D721Med (cell line): Measurements from ENCODE around the gene EFCC1.

Source experiments
- DNase-seq: peaks from one replicate; pipeline ENCODE4 v3.0.0; 2011; ENCODE audit warnings: low spot score; ENCODE audit not compliant: insufficient read length
- FAIRE-seq: peaks from 2 replicates; lab custom pipeline; 2011; peaks lifted over from hg19 to GRCh38; lab: Jason Lieb, UNC
- TF ChIP-seq, protein P1 (sequence below): IDR thresholded peaks from 2 replicates; pipeline ENCODE4 v1.5.1; 2012; ENCODE audit warnings: mild to moderate bottlenecking, control low read depth; ENCODE audit not compliant: insufficient read depth; ENCODE audit errors: missing control alignments

The EFCC1 gene

DNA sequence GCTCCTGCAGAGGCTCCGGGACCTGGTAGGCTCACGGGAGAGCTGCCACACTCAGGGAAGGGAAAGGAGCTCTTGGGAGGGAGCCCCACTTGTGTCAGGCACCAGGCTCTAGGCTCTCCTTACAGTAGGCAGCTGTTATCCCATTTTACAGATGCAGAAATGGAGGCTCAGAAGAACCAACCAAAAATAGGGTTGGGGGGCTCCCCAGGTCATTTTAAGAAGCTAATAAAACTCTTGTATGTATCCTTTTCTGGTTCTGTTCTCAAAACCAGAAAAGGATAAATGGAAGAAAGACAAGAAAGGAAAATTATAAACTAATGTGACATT lies 36.0 kb downstream of the EFCC1 start:
- FAIRE-seq (no peak), DNase-seq (no peak)
- TF ChIP-seq, protein P1, sequence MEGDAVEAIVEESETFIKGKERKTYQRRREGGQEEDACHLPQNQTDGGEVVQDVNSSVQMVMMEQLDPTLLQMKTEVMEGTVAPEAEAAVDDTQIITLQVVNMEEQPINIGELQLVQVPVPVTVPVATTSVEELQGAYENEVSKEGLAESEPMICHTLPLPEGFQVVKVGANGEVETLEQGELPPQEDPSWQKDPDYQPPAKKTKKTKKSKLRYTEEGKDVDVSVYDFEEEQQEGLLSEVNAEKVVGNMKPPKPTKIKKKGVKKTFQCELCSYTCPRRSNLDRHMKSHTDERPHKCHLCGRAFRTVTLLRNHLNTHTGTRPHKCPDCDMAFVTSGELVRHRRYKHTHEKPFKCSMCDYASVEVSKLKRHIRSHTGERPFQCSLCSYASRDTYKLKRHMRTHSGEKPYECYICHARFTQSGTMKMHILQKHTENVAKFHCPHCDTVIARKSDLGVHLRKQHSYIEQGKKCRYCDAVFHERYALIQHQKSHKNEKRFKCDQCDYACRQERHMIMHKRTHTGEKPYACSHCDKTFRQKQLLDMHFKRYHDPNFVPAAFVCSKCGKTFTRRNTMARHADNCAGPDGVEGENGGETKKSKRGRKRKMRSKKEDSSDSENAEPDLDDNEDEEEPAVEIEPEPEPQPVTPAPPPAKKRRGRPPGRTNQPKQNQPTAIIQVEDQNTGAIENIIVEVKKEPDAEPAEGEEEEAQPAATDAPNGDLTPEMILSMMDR, result no peak

DNA sequence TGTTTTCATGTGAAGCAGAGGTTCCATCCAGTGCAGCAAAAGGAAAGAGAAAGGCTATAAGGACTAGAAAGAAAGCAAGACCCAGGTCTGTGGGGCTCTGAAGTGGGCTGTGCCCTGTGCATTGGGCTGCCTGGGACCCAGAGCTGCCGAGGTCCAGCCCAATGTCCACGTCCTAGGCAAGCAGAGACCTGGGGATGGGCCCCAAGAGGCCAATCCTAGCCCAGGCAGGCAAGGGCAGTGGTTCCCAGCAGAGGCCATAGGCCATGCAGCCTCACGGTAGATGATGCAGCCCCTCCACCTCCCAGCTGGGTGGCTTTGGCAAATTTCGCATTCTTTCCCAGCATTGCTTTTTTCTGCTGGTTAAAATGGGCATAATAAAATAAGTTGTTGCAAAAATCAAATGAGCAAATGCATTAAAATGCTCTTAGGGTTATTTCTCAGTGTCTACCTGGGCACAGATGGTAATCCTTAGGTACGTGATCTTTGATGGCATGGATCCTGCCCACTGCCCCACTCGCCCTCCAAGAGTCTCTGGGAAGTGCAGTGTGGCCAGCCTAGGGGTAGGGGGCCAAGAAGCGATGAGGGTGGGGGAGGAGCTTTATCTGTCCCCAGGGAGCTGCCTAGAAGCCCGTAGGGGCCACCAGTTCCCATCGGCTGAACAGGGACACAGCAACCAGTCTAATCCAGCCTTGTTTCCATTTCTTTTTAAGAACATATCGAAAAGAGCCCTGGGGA lies 37.2 kb downstream of the EFCC1 start:
- no peak for DNase-seq
- TF ChIP-seq, protein P1, result no peak
- FAIRE-seq, result no peak

DNA sequence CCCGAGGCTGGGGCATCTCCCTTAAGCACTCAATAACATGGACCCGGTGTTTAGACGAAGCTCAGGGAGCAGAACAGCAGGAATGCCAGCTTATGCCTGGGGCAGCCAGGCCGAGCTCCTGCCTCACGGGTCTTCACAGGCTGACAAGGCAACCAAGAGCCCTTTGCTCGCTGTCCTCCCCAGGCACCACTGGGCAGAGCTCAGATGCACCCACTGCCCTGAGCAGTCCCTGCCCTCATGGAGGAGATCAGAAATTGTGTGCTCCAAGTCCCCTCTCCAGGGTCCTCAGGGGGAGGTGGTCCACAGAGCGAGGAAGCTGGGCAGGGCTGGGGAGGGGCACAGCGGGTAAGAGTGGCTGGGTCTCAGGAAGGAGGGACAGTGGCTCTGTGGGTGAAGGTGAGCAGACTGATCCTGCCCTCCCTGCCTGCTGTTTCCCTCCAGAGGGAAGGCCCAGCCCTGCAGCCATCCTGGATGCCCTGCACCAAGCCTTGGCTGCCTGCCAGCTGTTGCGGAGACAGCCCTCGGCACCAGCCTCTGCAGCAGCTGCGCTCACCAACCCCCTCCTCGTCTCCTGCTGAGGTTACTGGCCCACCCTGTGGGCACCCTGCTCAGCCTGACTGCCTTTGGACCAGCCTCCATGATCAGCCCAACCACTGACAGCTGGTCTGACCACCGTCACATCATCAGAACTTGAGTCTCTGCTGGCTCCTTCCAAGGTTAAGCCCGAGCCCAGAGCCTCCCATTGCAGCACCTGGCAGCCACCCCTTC lies 38.4 kb downstream of the EFCC1 start:
- FAIRE-seq (no peak), DNase-seq (no peak)
- TF ChIP-seq, protein P1, result no peak

DNA sequence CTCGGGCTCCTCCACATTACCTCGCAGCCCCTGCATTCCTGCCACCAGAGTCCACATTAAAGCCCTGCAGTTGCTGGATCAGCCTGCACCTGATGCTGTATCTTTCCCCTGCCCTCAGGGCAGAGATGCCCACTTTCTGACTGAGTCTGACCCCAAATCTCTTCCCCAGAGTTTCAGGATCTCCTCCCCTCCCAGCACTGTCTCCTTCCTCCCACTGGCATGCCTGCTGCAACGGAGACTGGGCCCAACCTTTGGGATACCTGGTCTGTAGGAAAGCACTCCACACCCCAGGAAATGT lies 38.9 kb downstream of the EFCC1 start:
- DNase-seq (no peak), FAIRE-seq (no peak)
- TF ChIP-seq, protein P1, result no peak

DNA sequence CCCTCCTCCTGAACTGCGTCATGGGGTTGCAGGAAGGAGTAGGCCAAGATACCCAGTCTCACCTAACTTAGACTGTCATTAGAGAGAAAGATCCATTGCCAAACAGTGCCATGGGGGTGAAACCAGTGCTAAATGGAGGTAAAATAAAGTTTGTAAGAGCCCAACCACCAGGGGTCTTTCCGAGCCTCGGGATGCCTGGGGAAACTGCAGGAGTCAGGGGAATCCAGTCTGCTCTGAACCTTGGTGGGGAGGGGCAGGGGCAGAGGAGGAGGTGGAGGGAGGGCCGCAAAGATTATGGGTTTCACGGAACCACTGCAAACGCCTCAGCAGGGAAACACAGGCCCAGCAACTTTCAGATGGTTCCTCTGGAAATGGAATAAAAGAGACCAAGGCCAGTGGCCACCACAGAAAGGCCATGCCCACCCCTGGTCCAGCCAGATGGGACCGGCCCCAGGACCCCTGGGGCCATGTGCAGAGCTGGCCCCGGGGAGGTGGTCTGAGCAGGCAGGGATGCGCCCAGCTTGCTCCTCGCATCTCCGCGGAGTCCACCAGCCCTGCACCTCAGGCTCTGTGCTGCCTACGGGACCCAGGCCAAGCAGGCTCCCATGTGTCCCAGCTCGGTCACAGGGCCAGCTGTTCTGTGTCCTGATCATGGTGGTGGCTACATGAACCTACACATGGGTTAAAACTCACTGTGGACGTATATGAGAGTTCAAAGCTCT lies 39.6 kb downstream of the EFCC1 start:
- TF ChIP-seq, protein P1, result no peak
- FAIRE-seq (no peak), DNase-seq (no peak)

DNA sequence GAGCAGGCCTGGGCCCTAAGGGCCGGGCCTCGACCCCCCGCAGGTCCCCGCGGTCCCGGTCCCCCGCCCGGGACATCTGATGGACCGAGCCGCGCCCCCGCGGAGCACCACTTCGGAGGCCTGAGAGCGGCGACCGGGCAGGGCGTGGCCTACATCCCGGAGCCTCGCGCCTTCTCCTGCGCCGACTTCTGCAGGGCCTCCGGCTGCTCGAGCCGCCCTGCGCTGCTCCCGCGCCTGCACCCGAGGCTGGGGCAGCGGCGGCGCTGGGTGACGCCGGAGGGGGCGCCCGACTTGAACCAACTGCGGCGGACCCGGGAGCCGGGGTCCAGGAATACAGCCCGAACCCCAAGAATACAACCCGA lies 44.6 kb downstream of the EFCC1 start:
- DNase-seq (no peak), FAIRE-seq (no peak)
- TF ChIP-seq, protein P1, result no peak
